ENCODE results near the gene PCP2. TPM values are rescaled to one million over a fixed set of nuclear protein-coding genes. Genes with fewer than 3 reads are reported as not detected.

Gene PCP2
- total and polyA plus RNA-seq, 2 of the 8 experiments (the other 6 are each of a cell fraction or from before 2014, with no cell fraction given) = not detected

- Histone ChIP-seq H3K18ac (ENCODE audit: extremely low read depth, low read length) (no peak overlapping the region; the same call in 1 of the 2 replicates), H3K79me1 (ENCODE audit: low read depth, low read length) (no peaks in the 10 kb centered on the region), H2AK5ac (ENCODE audit: low read depth, low read length) (no peak overlapping the region), H3K27me3 (replicated peaks in 1 of 4; ENCODE audit: control insufficient read depth in 3 of 4, extremely low read depth in 1 of 4, insufficient read depth in 3 of 4, low read length in 3 of 4) (peaks cover 2 to 15% (median 6%) of the 10 kb centered on the region in 4 experiments), H2BK12ac (ENCODE audit: low read depth, low read length) (no peak overlapping the region), H3K4ac (replicated peaks; ENCODE audit: insufficient read length, low read depth, low read length) (no peak overlapping the region), H3K23me2 (ENCODE audit: low read depth, low read length) (0 out of 2 replicates have a peak, but pooled peaks cover 2% of the 10 kb centered on the region), H2BK5ac (ENCODE audit: low read depth, low read length) (no peak overlapping the region), H2BK15ac (ENCODE audit: low read length) (no peak overlapping the region), H2AFZ (ENCODE audit: low read length) (no peak overlapping the region), H3K9me3 (ENCODE audit: insufficient read depth in 2 of 2, low read depth in 1 of 2, low read length in 1 of 2) (no peaks in the 10 kb centered on the region), H3K14ac (ENCODE audit: insufficient read length) (no peak overlapping the region), H3K9ac (replicated peaks in 1 of 4; ENCODE audit: extremely low read depth in 1 of 4, low read depth in 3 of 4, low read length in 3 of 4) (no peak overlapping the region), H4K91ac (replicated peaks; ENCODE audit: insufficient read length, low read length) (no peak overlapping the region), H3K4me1 (replicated peaks in 1 of 4; ENCODE audit: control insufficient read depth in 3 of 4, insufficient read depth in 4 of 4, low read length in 3 of 4) (peaks cover 0 to 2% (median 0%) of the 10 kb centered on the region in 4 experiments; a peak in 5 of 7 replicates), H3K4me3 (ENCODE audit: extremely low read depth in 1 of 4, insufficient read depth in 2 of 4, low read depth in 3 of 4, low read length in 4 of 4) (no peak overlapping the region), H3K23ac (ENCODE audit: insufficient read length) (no peak overlapping the region), H4K8ac (ENCODE audit: extremely low read depth, insufficient read depth, low read length) (no peak overlapping the region), H3K56ac (replicated peaks; ENCODE audit: insufficient read length, low read depth, low read length) (no peak overlapping the region), H2BK120ac (replicated peaks; ENCODE audit: low read depth, low read length) (no peak overlapping the region), H3K4me2 (ENCODE audit: insufficient read depth in 1 of 2, low read depth in 2 of 2, low read length in 2 of 2) (no peak overlapping the region), H3K79me2 (ENCODE audit: control insufficient read depth in 1 of 2, insufficient read depth in 2 of 2, low read length in 2 of 2) (no peaks in the 10 kb centered on the region), H2BK20ac (ENCODE audit: low read length) (no peak overlapping the region), H4K5ac (ENCODE audit: insufficient read length, low read depth, low read length) (no peak overlapping the region), H4K20me1 (replicated peaks in 1 of 2; ENCODE audit: control insufficient read depth in 1 of 2, insufficient read depth in 2 of 2, low read length in 2 of 2) (peaks cover 0 to 5% of the 10 kb centered on the region in 2 experiments), H3K27ac (ENCODE audit: low read depth, low read length) (no peak overlapping the region), H3K36me3 (ENCODE audit: control insufficient read depth in 2 of 4, insufficient read depth in 4 of 4, low read length in 3 of 4) (0 out of 8 replicates have a peak, but pooled peaks cover 0 to 3% (median 0%) of the 10 kb centered on the region in 4 experiments)
- no peak for FAIRE-seq
- ChIA-PET CTCF (ENCODE audit: partially characterized antibody) (interaction anchor here (0.6 to 1.4 kb wide), 7 partner anchors 9 to 1422 kb away, joined by 3 to 4 read pairs (median 3); partner anchors contain the start of gene TRAPPC5), POLR2A (ENCODE audit: partially characterized antibody) (interaction anchor here (0.6 to 1.3 kb wide), 3 partner anchors 9 to 103 kb away, joined by 3 to 6 read pairs (median 3); partner anchors contain the start of gene STXBP2)
- WGBS, 2 experiments (ENCODE audit: extremely low coverage in 1 of 2, insufficient coverage in 1 of 2, insufficient read length in 1 of 2, insufficient replicate concordance in 2 of 2, low coverage in 1 of 2, low lambda C conversion rate in 2 of 2, missing lambda C conversion rate in 1 of 2) = 91% methylated on average over 15 of the region's 15 CpGs; no CpG with 5 or more reads in 1 of the 2 experiments
- no peak for DNase-seq (ENCODE audit: low read depth in 1 of 2, low spot score in 2 of 2)
- TF ChIP-seq CTBP2 (IDR thresholded peaks at IDR 0.05; ENCODE audit: borderline replicate concordance, insufficient read depth, insufficient read length, low read length) (no peak), TAF7 (optimal IDR thresholded peaks at IDR 0.05; ENCODE audit: borderline replicate concordance, low read depth, low read length) (no peak)
Measured at GRCh38 chr19:7648265-7649014, 14.9 kb upstream of the PCP2 start.
